Suprapubic skin (tissue), 4 donors: Measurements from ENCODE around the gene POLR2L. TPM values are rescaled to one million over a fixed set of nuclear protein-coding genes. Genes with fewer than 3 reads are reported as not detected.

ENCODE experiments used
- DNase-seq, 2 donors: peaks; one replicate each; pipeline ENCODE4 v3.0.0-alpha.2; 2019; ENCODE audit warnings: low spot score in 2 of 2
- H3K27ac ChIP-seq: fragments of 200-600 bp; sonication (generic); one replicate; pipeline ENCODE4 v1.5.1; 2019
- H3K27me3 ChIP-seq: fragments of 200-600 bp; sonication (generic); one replicate; pipeline ENCODE4 v1.5.1; 2019
- H3K36me3 ChIP-seq: fragments of 200-600 bp; sonication (generic); one replicate; pipeline ENCODE4 v1.5.1; 2019
- H3K4me1 ChIP-seq: fragments of 200-600 bp; sonication (generic); one replicate; pipeline ENCODE4 v1.5.1; 2019
- H3K4me3 ChIP-seq: fragments of 200-600 bp; sonication (generic); one replicate; pipeline ENCODE4 v1.5.1; 2019; ENCODE audit warnings: mild to moderate bottlenecking
- H3K9me3 ChIP-seq: fragments of 200-600 bp; sonication (generic); one replicate; pipeline ENCODE4 v1.5.1; 2019
- CTCF ChIP-seq, 2 donors: fragments of 200-600 bp in 1 of 2; fragments of 450-650 bp in 1 of 2; sonication (generic) in 1 of 2; IDR thresholded peaks; one replicate each; pipeline ENCODE4 v1.5.1; 2016 to 2019; ENCODE audit warnings: antibody characterized with exemption in 2 of 2, mild to moderate bottlenecking in 1 of 2, moderate library complexity in 1 of 2
- EP300 ChIP-seq: sonication (generic); formaldehyde crosslinking; IDR thresholded peaks from one replicate; pipeline ENCODE4 v1.6.1; 2017; ENCODE audit warnings: antibody characterized with exemption
- POLR2A ChIP-seq, 2 donors: fragments of 450-650 bp; IDR thresholded peaks; one replicate each; pipeline ENCODE4 v1.6.1; 2017; ENCODE audit warnings: antibody characterized with exemption in 2 of 2, mild to moderate bottlenecking in 2 of 2, moderate library complexity in 2 of 2
- POLR2AphosphoS5 ChIP-seq, 3 donors: sonication (generic); formaldehyde crosslinking; IDR thresholded peaks; one replicate each; pipeline ENCODE4 v1.6.1; 2017; ENCODE audit warnings: antibody characterized with exemption in 3 of 3
- WGBS: methylation state at CpG from one replicate; pipeline ENCODE4 v1.1.5; 2018; 5-methylcytosine and 5-hydroxymethylcytosine counted together
- total RNA-seq, 4 donors: library from RNA; depleted of rRNA; stranded (reverse); fragments of >200 nt; gene quantifications; one replicate each; pipeline ENCODE4 v1.1.0, GENCODE V29; 2016

Gene POLR2L
- total RNA-seq, 4 donors from 2014 or later: 31.1 to 76.4 (median 56.4) TPM

GRCh38 chr11:799641-800316 is 42.5 kb downstream of the POLR2L start:
- Histone ChIP-seq H3K4me3 (no peak overlapping the region), H3K27me3 (no peaks in the 10 kb centered on the region), H3K36me3 (peaks cover 23% of the 10 kb centered on the region), H3K27ac (no peak overlapping the region), H3K9me3 (no peaks in the 10 kb centered on the region), H3K4me1 (peaks cover 48% of the 10 kb centered on the region)
- DNase-seq: no peak
- WGBS: no CpG with 5 or more reads among the region's 32 CpGs
- TF ChIP-seq POLR2AphosphoS5 (IDR thresholded peaks at IDR 0.05) (no peak), CTCF (IDR thresholded peaks at IDR 0.05) (no peak), POLR2A (IDR thresholded peaks at IDR 0.05) (no peak), EP300 (no peak)

- H3K27ac ChIP-seq: peak within 1 kb of the TSS; percentile 78
- peaks cover 23% of the 10 kb centered on the region for H3K36me3 ChIP-seq
- TF ChIP-seq POLR2A (IDR thresholded peaks at IDR 0.05): no peak
- no peak for TF ChIP-seq EP300
- peak; percentile 82 to 93 for TF ChIP-seq CTCF (IDR thresholded peaks at IDR 0.05)
- TF ChIP-seq POLR2AphosphoS5 (IDR thresholded peaks at IDR 0.05): no peak
- H3K4me3 ChIP-seq: peak within 1 kb of the TSS; percentile 72
- H3K4me1 ChIP-seq: peaks cover 44% of the 10 kb centered on the region
- H3K9me3 ChIP-seq: no peaks in the 10 kb centered on the region
- H3K27me3 ChIP-seq: no peaks in the 10 kb centered on the region
- WGBS: no CpG with 5 or more reads among the region's 69 CpGs
- DNase-seq: no peak
Measured at GRCh38 chr11:798093-798713, 44.1 kb downstream of the POLR2L start, which contains the start of gene SLC25A22. TSS of gene SLC25A22 (minus strand) at chr11:798281. CDS start at chr11:795006, 3,275 bp downstream.

GRCh38 chr11:797296-798092 is 44.8 kb downstream of the POLR2L start:
- peaks cover 44% of the 10 kb centered on the region for H3K4me1 ChIP-seq
- H3K4me3 ChIP-seq: peak overlapping the region; percentile 72
- H3K36me3 ChIP-seq: peaks cover 24% of the 10 kb centered on the region
- 2% methylated on average over 13 of the region's 57 CpGs for WGBS
- no peak for TF ChIP-seq CTCF (IDR thresholded peaks at IDR 0.05)
- no peak for TF ChIP-seq POLR2A (IDR thresholded peaks at IDR 0.05)
- no peak for TF ChIP-seq POLR2AphosphoS5 (IDR thresholded peaks at IDR 0.05)
- no peak for TF ChIP-seq EP300
- H3K27ac ChIP-seq: peak overlapping the region; percentile 78
- no peaks in the 10 kb centered on the region for H3K27me3 ChIP-seq
- DNase-seq: no peak
- no peaks in the 10 kb centered on the region for H3K9me3 ChIP-seq

- no peaks in the 10 kb centered on the region for H3K9me3 ChIP-seq
- 12% methylated on average over 6 of the region's 18 CpGs for WGBS
- TF ChIP-seq POLR2A (IDR thresholded peaks at IDR 0.05): no peak
- no peak for TF ChIP-seq CTCF (IDR thresholded peaks at IDR 0.05)
- no peak for TF ChIP-seq EP300
- TF ChIP-seq POLR2AphosphoS5 (IDR thresholded peaks at IDR 0.05): no peak
- H3K27me3 ChIP-seq: no peaks in the 10 kb centered on the region
- peak overlapping the region; percentile 72 for H3K4me3 ChIP-seq
- DNase-seq: no peak
- peaks cover 27% of the 10 kb centered on the region for H3K36me3 ChIP-seq
- H3K4me1 ChIP-seq: peaks cover 44% of the 10 kb centered on the region
- H3K27ac ChIP-seq: peak overlapping the region; percentile 78
Measured at GRCh38 chr11:796565-797295, 45.6 kb downstream of the POLR2L start.
